K562 treated with DMSO at 1 percent for 12 hours (cell line): ENCODE results near the gene ZFP69. TPM values are rescaled to one million over a fixed set of nuclear protein-coding genes. Genes with fewer than 3 reads are reported as not detected.

ENCODE experiments used
- total RNA-seq: library from RNA; unstranded; fragments of 300-600 nt; gene quantifications from 2 replicates; pipeline ENCODE4 v1.2.3, GENCODE V29; 2022; ENCODE audit not compliant: insufficient read depth

The ZFP69 gene
- 2.0 and 5.3 TPM in 2 replicates for total RNA-seq

DNA sequence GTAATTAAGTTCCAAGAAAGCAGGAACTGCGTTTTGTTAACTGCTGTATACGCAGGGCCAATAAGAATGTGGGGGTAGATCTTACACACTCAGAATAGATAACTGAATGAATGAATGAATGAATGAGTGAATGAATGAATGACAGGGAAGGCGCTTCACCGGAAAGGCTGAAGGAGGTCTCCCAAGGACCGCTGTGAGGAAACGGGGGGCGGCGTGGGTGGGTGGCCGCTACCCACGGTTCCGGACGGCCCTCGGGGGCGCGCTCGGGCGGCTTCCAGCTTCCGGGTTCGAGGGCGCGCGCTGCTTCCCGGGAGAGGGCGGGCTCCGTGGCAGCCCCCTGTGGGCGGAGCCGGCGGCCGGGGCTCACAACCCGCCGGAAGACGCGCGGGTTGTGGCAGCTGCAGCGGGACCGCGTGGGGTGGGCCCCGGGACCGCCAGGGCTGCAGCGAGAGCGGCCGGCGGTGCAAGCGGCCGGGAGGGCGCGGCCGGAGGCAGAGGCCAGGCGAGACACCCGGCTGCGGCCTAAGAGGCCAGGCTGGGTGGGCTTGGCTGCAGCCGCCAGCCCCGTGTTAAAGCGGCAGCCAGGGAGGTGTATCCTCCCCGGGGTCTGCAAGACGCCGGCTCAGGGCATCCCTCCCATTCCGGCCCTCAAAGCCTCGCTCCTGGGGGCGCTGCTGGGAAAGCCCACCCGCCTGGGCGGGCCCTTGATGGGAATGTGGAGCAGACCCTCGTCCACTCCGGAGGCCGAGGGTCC lies at the start of gene ZFP69:
Gene ZFP69 (plus strand): TSS at position 367 of the 754 bp plus-strand sequence. CDS start 2,072 bp downstream, outside the sequence.

GRCh38 chr1:40449684-40450494 lies 27.2 kb upstream of the ZFP69 start, which contains the start of gene ZFP69B:
ZFP69B (plus strand) TSS chr1:40450476; CDS start chr1:40450962, 486 bp downstream.

GRCh38 chr1:40508375-40509341 lies 31.6 kb downstream of the ZFP69 start, which contains the start of gene EXO5:
EXO5 (plus strand) TSS chr1:40508767; CDS start chr1:40514545, 5,778 bp downstream.

GRCh38 chr1:40531381-40532061 lies 54.4 kb downstream of the ZFP69 start, which contains the start of gene ZNF684:
ZNF684 (plus strand) TSS chr1:40531637; CDS start chr1:40533167, 1,530 bp downstream.

Other genes starting within 250 kb of the ZFP69 start
- not detected in 2 replicates for gene TMCO2, start 229.4 kb upstream of the ZFP69 start, total RNA-seq
- 10.1 and 29.1 TPM in 2 replicates for gene ZMPSTE24, start 219.1 kb upstream of the ZFP69 start, total RNA-seq
- gene COL9A2, start 160.0 kb upstream of the ZFP69 start, total RNA-seq: 3.2 and 4.0 TPM in 2 replicates
- gene SMAP2, start 103.6 kb upstream of the ZFP69 start, total RNA-seq: 66.2 and 113 TPM in 2 replicates
- 1.2 and 7.6 TPM in 2 replicates for gene ZFP69B, start 26.8 kb upstream of the ZFP69 start, total RNA-seq
- gene EXO5, start 31.5 kb downstream of the ZFP69 start, total RNA-seq: 1.5 and 3.1 TPM in 2 replicates
- gene ZNF684, start 54.3 kb downstream of the ZFP69 start, total RNA-seq: 5.1 and 5.4 TPM in 2 replicates
- 0.74 and 2.1 TPM in 2 replicates for gene RIMS3, start 188.4 kb downstream of the ZFP69 start, total RNA-seq
- gene NFYC, start 214.4 kb downstream of the ZFP69 start, total RNA-seq: 50.2 and 103 TPM in 2 replicates